ENCODE data around the gene SHISA7. TPM values are rescaled to one million over a fixed set of nuclear protein-coding genes. Genes with fewer than 3 reads are reported as not detected.

SHISA7 gene
- total and polyA plus RNA-seq, 2 donors (not counting 1 experiment from before 2014, with no cell fraction given) = not detected

DNA sequence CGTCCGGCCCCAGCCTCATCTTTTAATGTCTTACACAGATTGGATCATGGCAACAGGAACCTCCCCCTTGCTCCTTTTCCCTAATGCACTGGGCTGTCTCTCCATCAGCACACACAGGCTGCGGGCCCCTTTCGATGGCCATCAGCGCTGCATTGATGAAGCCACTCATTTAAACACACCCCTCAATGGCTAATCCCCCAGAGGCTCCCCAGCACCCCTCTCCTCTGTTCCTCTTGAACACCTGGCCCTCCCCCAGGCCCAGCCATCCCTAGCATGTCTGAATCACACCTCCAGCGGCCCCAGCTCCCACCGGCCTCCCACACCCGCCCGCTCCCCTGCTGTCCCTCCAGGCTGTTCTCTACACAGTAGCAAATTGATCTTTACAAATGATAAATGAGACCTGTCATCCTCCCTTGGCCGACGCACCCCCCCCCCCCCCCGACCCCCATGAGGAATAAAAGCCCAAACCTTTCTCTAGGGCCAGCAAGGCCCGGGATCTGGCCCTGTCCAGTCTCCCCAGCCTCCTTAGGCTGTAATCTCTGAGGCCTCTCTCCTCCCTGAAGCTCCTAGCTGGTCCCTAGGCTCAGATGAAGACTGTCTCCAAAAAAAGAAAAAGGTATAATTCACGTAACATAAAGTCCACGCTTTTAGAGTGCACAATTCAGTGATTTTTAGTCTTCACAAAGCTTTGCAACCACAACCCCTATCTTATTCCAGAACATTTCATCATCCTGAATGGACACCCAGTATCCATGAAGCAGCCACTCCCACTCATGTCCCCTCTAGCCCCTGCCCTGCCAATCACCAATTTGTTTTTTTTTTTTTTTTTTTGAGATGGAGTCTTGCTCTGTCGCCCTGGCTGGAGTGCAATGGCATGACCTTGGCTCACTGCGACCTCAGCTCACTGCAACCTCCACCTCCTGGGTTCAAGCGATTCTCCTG, 50.0 kb downstream of the SHISA7 start:
- no peak for DNase-seq (ENCODE audit: low read depth in 2 of 2)

DNA sequence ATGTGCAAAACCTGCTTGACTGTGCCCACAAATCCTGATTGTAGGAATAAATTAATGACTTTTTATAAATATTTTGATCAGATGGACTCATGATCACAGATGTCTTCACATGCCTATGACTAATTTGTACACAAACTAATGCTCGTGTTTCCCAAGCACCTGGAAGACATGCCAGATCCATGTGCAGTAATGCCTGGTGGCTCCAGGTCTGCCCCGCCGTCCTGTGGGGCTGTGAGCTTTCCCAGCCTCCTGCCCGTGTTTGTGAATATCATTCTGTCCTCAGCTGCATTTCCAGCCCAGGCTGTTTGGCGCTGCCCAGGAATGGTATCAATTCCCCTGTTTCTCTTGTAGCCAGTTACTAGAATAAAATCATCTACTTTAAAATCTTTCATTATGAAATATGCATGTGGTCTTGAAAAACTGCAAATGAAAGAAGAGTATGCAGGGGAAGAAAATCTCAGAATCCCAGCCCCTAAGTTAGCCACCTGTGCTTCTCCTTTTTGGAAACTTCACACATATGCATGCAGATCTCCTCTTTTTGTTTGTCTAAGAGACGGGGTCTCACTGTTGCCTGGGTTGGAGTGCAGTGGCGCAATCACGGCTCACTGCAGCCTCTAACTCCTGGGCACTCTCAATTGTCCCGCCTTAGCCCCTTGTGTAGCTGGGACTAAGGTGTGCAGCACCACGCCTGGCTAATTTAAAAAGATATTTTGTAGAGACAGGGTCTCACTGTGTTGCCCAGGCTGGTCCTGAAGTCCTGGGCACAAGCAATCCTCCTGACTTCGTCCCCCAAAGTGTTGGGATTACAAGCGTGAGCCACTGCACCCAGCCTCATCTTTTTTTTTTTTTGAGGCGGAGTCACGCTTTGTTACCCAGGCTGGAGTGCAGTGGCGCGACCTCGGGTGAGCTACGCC, 51.1 kb downstream of the SHISA7 start:
- peak in 1 of 2 donors; percentile 32 for DNase-seq (ENCODE audit: low read depth in 2 of 2)
- Histone ChIP-seq H3K79me2 (ENCODE audit: control insufficient read depth, insufficient read depth, low read length) (peaks cover 33% of the 10 kb centered on the region), H4K20me1 (ENCODE audit: control insufficient read depth, extremely low read depth, insufficient read depth, low read length) (peaks cover 3% of the 10 kb centered on the region), H3K9me3 (ENCODE audit: control insufficient read depth, insufficient read depth, low read depth, low read length) (no peaks in the 10 kb centered on the region), H3K4me1 (ENCODE audit: control insufficient read depth, extremely low read depth, insufficient read depth, low read length) (peaks cover 18% of the 10 kb centered on the region), H3K4me2 (ENCODE audit: extremely low read depth, insufficient read depth, low read length) (no peak overlapping the region), H3K27me3 (ENCODE audit: control insufficient read depth, insufficient read depth, low read length) (no peaks in the 10 kb centered on the region), H3K9ac (ENCODE audit: insufficient read depth, low read length) (no peak overlapping the region), H3K27ac (ENCODE audit: insufficient read depth, low read length) (no peak overlapping the region), H2AFZ (ENCODE audit: low read length) (no peak overlapping the region), H3K4me3 (replicated peaks in 1 of 4; ENCODE audit: control extremely low read depth in 1 of 4, insufficient read depth in 1 of 4, low read depth in 3 of 4, low read length in 4 of 4) (no peak overlapping the region), H3K36me3 (ENCODE audit: control insufficient read depth, insufficient read depth, low read length) (peaks cover 29% of the 10 kb centered on the region)
- TF ChIP-seq, protein P1, sequence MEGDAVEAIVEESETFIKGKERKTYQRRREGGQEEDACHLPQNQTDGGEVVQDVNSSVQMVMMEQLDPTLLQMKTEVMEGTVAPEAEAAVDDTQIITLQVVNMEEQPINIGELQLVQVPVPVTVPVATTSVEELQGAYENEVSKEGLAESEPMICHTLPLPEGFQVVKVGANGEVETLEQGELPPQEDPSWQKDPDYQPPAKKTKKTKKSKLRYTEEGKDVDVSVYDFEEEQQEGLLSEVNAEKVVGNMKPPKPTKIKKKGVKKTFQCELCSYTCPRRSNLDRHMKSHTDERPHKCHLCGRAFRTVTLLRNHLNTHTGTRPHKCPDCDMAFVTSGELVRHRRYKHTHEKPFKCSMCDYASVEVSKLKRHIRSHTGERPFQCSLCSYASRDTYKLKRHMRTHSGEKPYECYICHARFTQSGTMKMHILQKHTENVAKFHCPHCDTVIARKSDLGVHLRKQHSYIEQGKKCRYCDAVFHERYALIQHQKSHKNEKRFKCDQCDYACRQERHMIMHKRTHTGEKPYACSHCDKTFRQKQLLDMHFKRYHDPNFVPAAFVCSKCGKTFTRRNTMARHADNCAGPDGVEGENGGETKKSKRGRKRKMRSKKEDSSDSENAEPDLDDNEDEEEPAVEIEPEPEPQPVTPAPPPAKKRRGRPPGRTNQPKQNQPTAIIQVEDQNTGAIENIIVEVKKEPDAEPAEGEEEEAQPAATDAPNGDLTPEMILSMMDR (conservative IDR thresholded peaks at IDR 0.05 in 1 of 2, IDR thresholded peaks at IDR 0.05 in 1 of 2; ENCODE audit: low read depth in 1 of 2, low read length in 2 of 2) = no peak
- no peak for TF ChIP-seq EZH2 (IDR thresholded peaks at IDR 0.05; ENCODE audit: low read length, missing control alignments)

More for the DNA sequence above, 50.0 kb downstream of the SHISA7 start:
- H4K20me1 ChIP-seq (ENCODE audit: control insufficient read depth, extremely low read depth, insufficient read depth, low read length) = no peaks in the 10 kb centered on the region
- H3K9me3 ChIP-seq (ENCODE audit: control insufficient read depth, insufficient read depth, low read depth, low read length) = no peaks in the 10 kb centered on the region
- H3K27me3 ChIP-seq (ENCODE audit: control insufficient read depth, insufficient read depth, low read length) = no peaks in the 10 kb centered on the region
- H3K4me1 ChIP-seq (ENCODE audit: control insufficient read depth, extremely low read depth, insufficient read depth, low read length) = peaks cover 8% of the 10 kb centered on the region
- no peak for TF ChIP-seq EZH2 (IDR thresholded peaks at IDR 0.05; ENCODE audit: low read length, missing control alignments)
- TF ChIP-seq, protein P1 (conservative IDR thresholded peaks at IDR 0.05 in 1 of 2, IDR thresholded peaks at IDR 0.05 in 1 of 2; ENCODE audit: low read depth in 1 of 2, low read length in 2 of 2) = no peak
- peaks cover 18% of the 10 kb centered on the region for H3K36me3 ChIP-seq (ENCODE audit: control insufficient read depth, insufficient read depth, low read length)
- no peak overlapping the region for H3K9ac ChIP-seq (ENCODE audit: insufficient read depth, low read length)
- no peak overlapping the region for H3K4me3 ChIP-seq (replicated peaks in 1 of 4; ENCODE audit: control extremely low read depth in 1 of 4, insufficient read depth in 1 of 4, low read depth in 3 of 4, low read length in 4 of 4)
- H3K27ac ChIP-seq (ENCODE audit: insufficient read depth, low read length) = no peak overlapping the region
- H2AFZ ChIP-seq (ENCODE audit: low read length) = no peak overlapping the region
- no peak overlapping the region for H3K4me2 ChIP-seq (ENCODE audit: extremely low read depth, insufficient read depth, low read length)
- peaks cover 22% of the 10 kb centered on the region for H3K79me2 ChIP-seq (ENCODE audit: control insufficient read depth, insufficient read depth, low read length)

DNA sequence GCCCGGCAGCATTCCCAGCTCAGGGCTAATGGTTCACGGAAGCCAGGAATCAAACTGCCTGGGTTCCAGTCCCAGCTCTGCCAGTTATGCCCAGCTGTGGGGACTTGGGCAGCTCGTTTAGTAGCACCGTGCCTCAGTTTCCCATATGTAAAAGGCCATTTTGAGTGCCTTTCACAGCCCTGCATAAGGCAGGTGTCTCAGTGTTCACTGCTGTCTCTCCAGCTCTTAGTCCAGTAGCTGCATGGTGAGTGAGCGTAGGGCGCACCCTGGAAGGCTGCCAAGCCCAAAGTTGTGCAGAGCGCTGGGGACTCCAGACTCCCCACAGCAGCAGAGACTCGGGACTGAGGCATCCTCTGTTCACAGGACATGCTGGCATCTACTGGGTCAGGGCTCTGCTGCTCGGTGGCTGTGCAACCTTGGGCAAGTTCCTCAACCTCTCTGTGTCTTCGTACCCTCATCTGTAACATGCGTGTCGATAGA, 51.9 kb downstream of the SHISA7 start:
- Histone ChIP-seq H3K4me3 (replicated peaks in 1 of 4; ENCODE audit: control extremely low read depth in 1 of 4, insufficient read depth in 1 of 4, low read depth in 3 of 4, low read length in 4 of 4) (no peak overlapping the region), H3K4me2 (ENCODE audit: extremely low read depth, insufficient read depth, low read length) (no peak overlapping the region), H3K36me3 (ENCODE audit: control insufficient read depth, insufficient read depth, low read length) (peaks cover 29% of the 10 kb centered on the region), H2AFZ (ENCODE audit: low read length) (no peak overlapping the region), H3K27ac (ENCODE audit: insufficient read depth, low read length) (no peak overlapping the region), H3K9ac (ENCODE audit: insufficient read depth, low read length) (no peak overlapping the region), H3K9me3 (ENCODE audit: control insufficient read depth, insufficient read depth, low read depth, low read length) (no peaks in the 10 kb centered on the region), H3K4me1 (ENCODE audit: control insufficient read depth, extremely low read depth, insufficient read depth, low read length) (peaks cover 18% of the 10 kb centered on the region), H3K27me3 (ENCODE audit: control insufficient read depth, insufficient read depth, low read length) (no peaks in the 10 kb centered on the region), H3K79me2 (ENCODE audit: control insufficient read depth, insufficient read depth, low read length) (peaks cover 41% of the 10 kb centered on the region), H4K20me1 (ENCODE audit: control insufficient read depth, extremely low read depth, insufficient read depth, low read length) (peaks cover 3% of the 10 kb centered on the region)
- TF ChIP-seq, protein P1 (conservative IDR thresholded peaks at IDR 0.05 in 1 of 2, IDR thresholded peaks at IDR 0.05 in 1 of 2; ENCODE audit: low read depth in 1 of 2, low read length in 2 of 2) = no peak
- TF ChIP-seq EZH2 (IDR thresholded peaks at IDR 0.05; ENCODE audit: low read length, missing control alignments) = no peak
- no peak for DNase-seq (ENCODE audit: low read depth in 2 of 2)

Data from fibroblast of lung (primary cell).